Heart right ventricle (tissue), 16 donors: ENCODE results near the gene PVALEF. TPM values are rescaled to one million over a fixed set of nuclear protein-coding genes. Genes with fewer than 3 reads are reported as not detected.
A peak's percentile ranks its signal among the peaks of the same experiment; 100 is the strongest.

Experiments used
- ATAC-seq, 8 donors: fragments of 200-7000 bp; cut with Tn5 transposase; one replicate each; pipeline ENCODE4 v1.9.1; 2020; ENCODE audit warnings: mild to moderate bottlenecking in 8 of 8, moderate library complexity in 8 of 8, moderate number of reproducible peaks in 1 of 8
- DNase-seq, 2 donors: peaks; one replicate each; pipeline ENCODE4 v3.0.0-alpha.2; 2020
- H3K27ac ChIP-seq, 10 donors: fragments of 200-600 bp; sonication (generic) in 2 of 10; one replicate each; pipeline versions ENCODE4 v1.5.0 to v1.8.0; 2020 to 2022; ENCODE audit warnings: mild to moderate bottlenecking in 3 of 10
- H3K27me3 ChIP-seq, 7 donors: fragments of 200-600 bp; one replicate each; pipeline ENCODE4 v1.8.0; 2021 to 2022; ENCODE audit warnings: mild to moderate bottlenecking in 2 of 7
- H3K36me3 ChIP-seq, 9 donors: fragments of 200-600 bp; sonication (generic) in 1 of 9; one replicate each; pipeline versions ENCODE4 v1.5.0 to v1.8.0; 2020 to 2022; ENCODE audit warnings: mild to moderate bottlenecking in 2 of 9
- H3K4me1 ChIP-seq, 9 donors: fragments of 200-600 bp; sonication (generic) in 1 of 9; one replicate each; pipeline versions ENCODE4 v1.5.0 to v1.8.0; 2020 to 2022; ENCODE audit warnings: mild to moderate bottlenecking in 4 of 9
- H3K4me3 ChIP-seq, 10 donors: fragments of 200-600 bp; sonication (generic) in 2 of 10; one replicate each; pipeline versions ENCODE4 v1.5.0 to v1.8.0; 2020 to 2022; ENCODE audit warnings: mild to moderate bottlenecking in 7 of 10, moderate library complexity in 2 of 10
- H3K9me3 ChIP-seq, 11 donors: fragments of 200-600 bp in 10 of 11; sonication (generic) in 2 of 11; one replicate each; pipeline versions ENCODE4 v1.5.0 to v1.8.0; 2013 to 2022; ENCODE audit warnings: mild to moderate bottlenecking in 2 of 11, control low read depth in 1 of 11, moderate library complexity in 1 of 11
- WGBS, 2 donors: extraction: QIAGEN DNeasy Blood & Tissue Kit; methylation state at CpG; one replicate each; pipeline ENCODE4 v1.1.7; 2013; ENCODE audit warnings: inconsistent platforms in 1 of 2; 5-methylcytosine and 5-hydroxymethylcytosine counted together
- intact Hi-C, 10 donors: fragments of 100-400 bp; cut with DNase I; formaldehyde crosslinking; loops; one replicate each; pipeline versions ENCODE4 v1.11.1 to v1.14.2; 2022
- polyA plus RNA-seq, 2 donors: library from polyadenylated mRNA; stranded (reverse); fragments of 200-250 nt; gene quantifications; one replicate each; pipeline ENCODE4 v1.2.3, GENCODE V29; 2013
- total RNA-seq, 10 donors: library from RNA; stranded (reverse); fragmentation: NEBNext Ultra II Directional in 3 of 10; extraction: Animal tissue kit (Norgen Biotek cat#: 25700) in 3 of 10; gene quantifications; one replicate each; pipeline versions ENCODE4 v1.2.1 to v1.2.4, GENCODE V29; 2021 to 2023
- TF ChIP-seq, protein P1 (sequence below), 9 donors: fragments of 200-600 bp; sonication (generic) in 2 of 9; IDR thresholded peaks; one replicate each; pipeline versions ENCODE4 v1.5.0 to v1.8.0; 2021 to 2022; ENCODE audit warnings: antibody characterized with exemption in 9 of 9, mild to moderate bottlenecking in 5 of 9, moderate library complexity in 1 of 9
- donor health status: Arrhythmogenic right ventricular cardiomyopathy.
- donor health status: ischemic (EF 13 %, LVEDD 7.1; RV severe dilation, severe dysfunction).
- donor health status: healthy with polysubstance abuse.
- donor health status: DM: no; HTN: yes; CAD: no.
- donor health status: DM: no; HTN: no; CAD: no.
- donor health status: ischemic (EF 25% LVEDD 6.9; RV normal size, moderate dysfunction).
- donor health status: ischemic (EF 25% LVEDD 5.7; RV mildly dilated, moderate dysfunction).
- donor health status: healthy.
- donor health status: DM: yes; HTN: yes; CAD: no.
- donor health status: Ischemic cardiomyopathy.
- donor health status: ischemic (EF 35%, LVEDD 5.7; RV mildly dilated, moderate dysfunction).
- donor health status: nonischemic (EF 11% LVEDD 7.7; RV severe dilation, severe dysfunction).
- donor health status: DM: yes; HTN: yes; CAD: no.
- donor health status: PGD.
- donor health status: ischemic (EF 29% LVEDD 5.4; RV normal size, mild dysfunction).
- donor health status: nonischemic (EF 23%, LVEDD 6.1; RV moderate dilation, normal function).

The PVALEF gene
- total and polyA plus RNA-seq, 12 donors: not detected

DNA sequence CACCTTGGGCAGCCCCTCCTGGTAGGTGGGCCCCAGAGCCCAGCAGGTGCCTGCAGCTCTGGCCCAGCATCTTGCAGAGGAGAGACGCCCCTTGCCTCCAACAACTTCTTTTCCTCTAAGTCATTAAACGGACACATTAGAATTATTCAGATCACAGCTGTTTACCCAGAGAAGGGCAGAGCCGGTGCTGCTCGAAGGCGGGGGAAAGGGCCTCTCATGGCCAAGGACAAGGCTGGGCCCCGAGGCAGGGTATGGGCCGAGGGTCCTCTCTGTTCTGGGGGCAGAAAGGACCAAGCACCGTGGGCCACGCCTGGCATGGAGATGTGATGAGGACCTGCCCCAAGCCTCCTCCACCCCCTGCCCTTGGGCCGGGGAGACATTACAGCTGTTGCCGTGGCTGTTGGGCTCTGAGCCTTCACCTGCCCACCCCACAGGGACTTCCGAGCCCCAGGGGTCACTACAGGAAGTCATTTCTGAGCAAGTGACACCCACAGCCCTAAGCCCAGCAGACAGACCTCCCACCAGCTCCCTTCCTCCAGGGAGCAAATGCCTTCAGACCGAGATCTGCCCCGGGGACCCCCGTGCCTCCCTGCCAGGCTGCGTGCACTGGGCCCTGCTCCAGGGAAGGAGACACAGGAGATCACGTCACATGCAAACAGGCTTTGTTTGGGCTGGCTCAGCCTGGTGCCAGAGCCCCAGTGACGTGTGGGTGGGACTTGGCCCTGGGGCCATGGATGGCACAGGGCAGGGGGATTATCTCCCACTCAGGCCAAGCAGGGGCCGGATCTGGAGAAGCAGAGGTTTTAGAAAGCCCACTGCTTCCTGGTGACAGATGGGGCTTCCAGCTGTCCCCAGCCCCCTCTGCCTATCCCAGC lies 699 bp upstream of the PVALEF start:
- 70 to 77% methylated on average over 19 of the region's 19 CpGs for WGBS, 2 donors

DNA sequence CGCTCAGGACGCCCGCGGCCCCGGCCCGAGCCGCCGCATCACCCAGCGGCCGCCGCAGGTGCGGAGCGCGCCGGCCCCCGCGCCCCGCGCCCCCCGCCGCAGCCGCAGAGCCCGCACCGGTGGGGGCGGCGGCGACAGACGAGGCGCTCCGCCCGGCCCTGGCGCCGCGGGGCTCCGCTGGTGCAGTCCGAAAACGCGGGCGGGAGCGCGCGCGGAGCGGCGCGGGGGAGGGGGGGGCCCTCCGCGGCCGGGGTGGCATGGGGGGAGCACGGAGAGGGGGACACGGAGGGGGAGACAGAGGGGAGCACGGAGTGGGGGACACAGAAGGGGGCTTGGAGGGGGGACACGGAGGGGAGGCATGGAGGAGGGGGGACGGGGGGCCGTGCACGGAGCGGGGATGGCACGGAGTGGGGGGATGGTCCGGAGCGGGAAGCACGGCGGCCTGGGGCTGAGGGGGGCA lies 756 bp downstream of the PVALEF start, which contains the start of gene AATK:
Gene AATK (minus strand): TSS at position 189 of the 460 bp plus-strand sequence. CDS start 229 bp downstream, outside the sequence.
- ATAC-seq (no peak), DNase-seq (no peak)
- intact Hi-C loops: no loop called here
- Histone ChIP-seq H3K27me3 (peaks cover 0 to 45% (median 23%) of the 10 kb centered on the region in 7 donors), H3K27ac (peak within 1 kb of the TSS in 4 of 10 donors; percentile 22 to 48 (median 34)), H3K4me3 (peak within 1 kb of the TSS in 9 of 10 donors; percentile 32 to 52 (median 47)), H3K9me3 (no peaks in the 10 kb centered on the region), H3K4me1 (peaks cover 0 to 9% (median 5%) of the 10 kb centered on the region in 9 donors), H3K36me3 (no peaks in the 10 kb centered on the region)
- WGBS, 2 donors: 1 to 3% methylated on average over 27 to 61 of the region's 62 CpGs
- TF ChIP-seq, protein P1, sequence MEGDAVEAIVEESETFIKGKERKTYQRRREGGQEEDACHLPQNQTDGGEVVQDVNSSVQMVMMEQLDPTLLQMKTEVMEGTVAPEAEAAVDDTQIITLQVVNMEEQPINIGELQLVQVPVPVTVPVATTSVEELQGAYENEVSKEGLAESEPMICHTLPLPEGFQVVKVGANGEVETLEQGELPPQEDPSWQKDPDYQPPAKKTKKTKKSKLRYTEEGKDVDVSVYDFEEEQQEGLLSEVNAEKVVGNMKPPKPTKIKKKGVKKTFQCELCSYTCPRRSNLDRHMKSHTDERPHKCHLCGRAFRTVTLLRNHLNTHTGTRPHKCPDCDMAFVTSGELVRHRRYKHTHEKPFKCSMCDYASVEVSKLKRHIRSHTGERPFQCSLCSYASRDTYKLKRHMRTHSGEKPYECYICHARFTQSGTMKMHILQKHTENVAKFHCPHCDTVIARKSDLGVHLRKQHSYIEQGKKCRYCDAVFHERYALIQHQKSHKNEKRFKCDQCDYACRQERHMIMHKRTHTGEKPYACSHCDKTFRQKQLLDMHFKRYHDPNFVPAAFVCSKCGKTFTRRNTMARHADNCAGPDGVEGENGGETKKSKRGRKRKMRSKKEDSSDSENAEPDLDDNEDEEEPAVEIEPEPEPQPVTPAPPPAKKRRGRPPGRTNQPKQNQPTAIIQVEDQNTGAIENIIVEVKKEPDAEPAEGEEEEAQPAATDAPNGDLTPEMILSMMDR (IDR thresholded peaks at IDR 0.05): no peak

More for the DNA sequence above, 699 bp upstream of the PVALEF start:
- peak overlapping the region in 4 of 10 donors; percentile 48 to 52 (median 49) for H3K4me3 ChIP-seq
- TF ChIP-seq, protein P1 (IDR thresholded peaks at IDR 0.05): no peak
- peak overlapping the region in 2 of 10 donors; percentile 22 to 48 for H3K27ac ChIP-seq
- no peaks in the 10 kb centered on the region for H3K9me3 ChIP-seq
- ATAC-seq (peak in 3 of 8 donors; percentile 14 to 42 (median 25)), DNase-seq (no peak)
- H3K27me3 ChIP-seq: peaks cover 0 to 45% (median 23%) of the 10 kb centered on the region in 7 donors
- H3K4me1 ChIP-seq: peaks cover 0 to 24% (median 16%) of the 10 kb centered on the region in 9 donors
- no peaks in the 10 kb centered on the region for H3K36me3 ChIP-seq
- intact Hi-C loops: no loop called here

DNA sequence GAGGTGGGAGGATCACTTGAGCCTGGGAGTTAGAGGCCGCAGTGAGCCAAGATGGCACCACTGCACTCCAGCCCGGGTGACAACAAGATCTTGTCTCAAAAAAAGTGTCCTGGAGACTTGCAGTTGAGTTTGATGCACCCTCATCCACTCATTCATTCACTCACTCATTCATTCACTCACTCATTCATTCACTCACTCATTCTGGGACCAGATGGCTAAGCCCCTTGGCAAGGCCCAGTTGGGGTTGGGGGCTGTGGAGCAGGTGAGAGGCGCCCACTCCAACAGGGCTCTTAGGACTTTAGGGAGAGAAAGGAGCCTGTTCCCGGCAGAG lies 1.9 kb downstream of the PVALEF start:
- ATAC-seq: no peak
- TF ChIP-seq, protein P1 (IDR thresholded peaks at IDR 0.05): no peak
- H3K27me3 ChIP-seq: peaks cover 0 to 45% (median 23%) of the 10 kb centered on the region in 7 donors
- peaks cover 0 to 8% (median 5%) of the 10 kb centered on the region in 9 donors for H3K4me1 ChIP-seq
- H3K36me3 ChIP-seq: no peaks in the 10 kb centered on the region
- H3K4me3 ChIP-seq: no peak overlapping the region
- no peaks in the 10 kb centered on the region for H3K9me3 ChIP-seq
- WGBS, 2 donors: 97 to 99% methylated on average over 4 of the region's 4 CpGs
- intact Hi-C loops: no loop called here
- no peak overlapping the region for H3K27ac ChIP-seq
- DNase-seq: no peak

DNA sequence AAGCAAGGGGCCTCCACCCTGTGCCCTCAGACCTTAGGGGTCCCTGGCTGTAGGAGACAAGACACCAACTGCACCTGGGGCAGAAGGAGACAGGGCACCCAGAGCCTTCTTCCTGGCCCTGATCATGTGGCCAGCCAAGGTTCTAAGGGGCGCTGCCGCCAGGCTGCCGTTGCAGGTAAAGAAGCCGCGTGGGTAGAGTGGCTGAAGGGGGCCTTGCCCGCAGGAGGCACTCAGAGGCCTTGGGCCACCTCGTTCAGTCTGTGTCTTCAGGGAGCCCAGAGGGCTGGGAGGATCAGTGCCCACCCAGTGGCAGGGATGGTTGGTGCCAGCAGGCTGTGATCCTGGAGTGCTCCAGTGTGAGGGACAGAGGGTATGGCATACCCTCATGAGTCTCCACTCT lies 2.3 kb downstream of the PVALEF start:
- Histone ChIP-seq H3K36me3 (no peaks in the 10 kb centered on the region), H3K4me3 (no peak overlapping the region), H3K4me1 (peaks cover 0 to 8% (median 5%) of the 10 kb centered on the region in 9 donors), H3K27ac (no peak overlapping the region), H3K9me3 (no peaks in the 10 kb centered on the region), H3K27me3 (peaks cover 0 to 45% (median 23%) of the 10 kb centered on the region in 7 donors)
- intact Hi-C loops: no loop called here
- 95 to 97% methylated on average over 7 of the region's 7 CpGs for WGBS, 2 donors
- no peak for DNase-seq
- TF ChIP-seq, protein P1 (IDR thresholded peaks at IDR 0.05): no peak
- ATAC-seq: no peak
